DOHH2 (cell line): ENCODE data around the gene UGT1A5.

Source experiments
- H3F3A ChIP-seq: fragments of 200-600 bp; sonication (generic), shearing (Covaris generic); 2 replicates; pipeline ENCODE4 v1.6.0; 2016; ENCODE audit warnings: antibody characterized with exemption, mild to moderate bottlenecking; ENCODE audit not compliant: control insufficient read depth, insufficient read depth
- H3K27ac ChIP-seq: fragments of 200-600 bp; sonication (generic); 2 replicates; pipeline ENCODE4 v1.5.1; 2014; ENCODE audit warnings: low read depth, mild to moderate bottlenecking, low read length, moderate library complexity
- H3K27me3 ChIP-seq: fragments of 200-600 bp; sonication (generic); 2 replicates; pipeline ENCODE4 v1.6.1; 2014; ENCODE audit warnings: mild to moderate bottlenecking, low read length, mixed read lengths; ENCODE audit not compliant: control insufficient read depth
- H3K36me3 ChIP-seq: fragments of 200-600 bp; sonication (generic); 2 replicates; pipeline ENCODE4 v1.6.1; 2014; ENCODE audit warnings: mild to moderate bottlenecking, low read length, moderate library complexity, mixed read lengths; ENCODE audit not compliant: control insufficient read depth
- H3K4me1 ChIP-seq: fragments of 200-600 bp; sonication (generic); 2 replicates; pipeline ENCODE4 v1.6.1; 2014; ENCODE audit warnings: mild to moderate bottlenecking, low read length, mixed read lengths; ENCODE audit not compliant: control insufficient read depth
- H3K4me2 ChIP-seq: fragments of 200-600 bp; sonication (generic); 2 replicates; pipeline ENCODE4 v1.6.0; 2014; ENCODE audit warnings: mild to moderate bottlenecking, low read length, moderate library complexity
- H3K4me3 ChIP-seq: fragments of 200-600 bp; sonication (generic); 2 replicates; pipeline ENCODE4 v1.5.1; 2014; ENCODE audit warnings: mild to moderate bottlenecking, low read length, mixed read lengths
- H3K79me2 ChIP-seq: fragments of 200-600 bp; sonication (generic); 2 replicates; pipeline ENCODE4 v1.6.1; 2014; ENCODE audit warnings: mild to moderate bottlenecking, low read length, mixed read lengths; ENCODE audit not compliant: control insufficient read depth
- H3K9me2 ChIP-seq: fragments of 200-600 bp; sonication (generic); replicated peaks from 2 replicates; pipeline ENCODE4 v1.6.1; 2014; ENCODE audit warnings: mild to moderate bottlenecking, low read length, mixed read lengths; ENCODE audit not compliant: control insufficient read depth
- H3K9me3 ChIP-seq: fragments of 200-600 bp; sonication (generic); 2 replicates; pipeline ENCODE4 v1.6.1; 2014; ENCODE audit warnings: antibody characterized with exemption, low read length, mixed read lengths; ENCODE audit not compliant: control insufficient read depth, insufficient read depth
- H4K20me1 ChIP-seq: fragments of 200-600 bp; sonication (generic); 2 replicates; pipeline ENCODE4 v1.6.0; 2014; ENCODE audit warnings: low read depth, mild to moderate bottlenecking, antibody characterized with exemption, low read length, moderate library complexity; ENCODE audit not compliant: control insufficient read depth, insufficient read depth
- EZH2phosphoT487 ChIP-seq: fragments of 200-600 bp; sonication (generic); IDR thresholded peaks from 2 replicates; pipeline ENCODE4 v1.6.1; 2017; ENCODE audit warnings: borderline replicate concordance, mild to moderate bottlenecking, antibody characterized with exemption, low read length, moderate library complexity, mixed read lengths
- TF ChIP-seq, protein P1 (sequence below): fragments of 200-600 bp; sonication (generic); IDR thresholded peaks from one replicate; pipeline ENCODE4 v1.5.1; 2014; ENCODE audit warnings: antibody characterized with exemption, mild to moderate bottlenecking, low read depth, low read length; ENCODE audit not compliant: poor library complexity, severe bottlenecking

UGT1A5 gene

DNA sequence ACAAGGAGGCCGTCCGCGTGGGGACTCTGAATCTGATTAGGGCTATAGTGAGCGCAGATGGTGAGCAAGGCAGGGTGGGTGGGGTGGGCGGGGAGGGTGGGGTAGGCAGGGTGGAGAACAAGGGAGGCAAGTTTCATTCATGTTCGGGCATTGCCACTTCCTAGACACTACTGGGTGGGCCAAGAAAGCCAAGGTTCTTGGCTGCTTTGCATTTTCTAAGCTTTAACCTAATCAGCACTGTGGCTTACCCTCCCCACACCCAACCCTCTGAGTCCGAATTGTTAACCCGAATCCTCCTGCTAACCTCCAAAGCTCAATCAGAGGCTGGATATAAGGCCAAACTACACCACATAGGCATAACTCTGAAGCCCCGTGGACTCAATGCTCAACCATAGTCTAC is 83.5 kb downstream of the UGT1A5 start:
- TF ChIP-seq, protein P1, sequence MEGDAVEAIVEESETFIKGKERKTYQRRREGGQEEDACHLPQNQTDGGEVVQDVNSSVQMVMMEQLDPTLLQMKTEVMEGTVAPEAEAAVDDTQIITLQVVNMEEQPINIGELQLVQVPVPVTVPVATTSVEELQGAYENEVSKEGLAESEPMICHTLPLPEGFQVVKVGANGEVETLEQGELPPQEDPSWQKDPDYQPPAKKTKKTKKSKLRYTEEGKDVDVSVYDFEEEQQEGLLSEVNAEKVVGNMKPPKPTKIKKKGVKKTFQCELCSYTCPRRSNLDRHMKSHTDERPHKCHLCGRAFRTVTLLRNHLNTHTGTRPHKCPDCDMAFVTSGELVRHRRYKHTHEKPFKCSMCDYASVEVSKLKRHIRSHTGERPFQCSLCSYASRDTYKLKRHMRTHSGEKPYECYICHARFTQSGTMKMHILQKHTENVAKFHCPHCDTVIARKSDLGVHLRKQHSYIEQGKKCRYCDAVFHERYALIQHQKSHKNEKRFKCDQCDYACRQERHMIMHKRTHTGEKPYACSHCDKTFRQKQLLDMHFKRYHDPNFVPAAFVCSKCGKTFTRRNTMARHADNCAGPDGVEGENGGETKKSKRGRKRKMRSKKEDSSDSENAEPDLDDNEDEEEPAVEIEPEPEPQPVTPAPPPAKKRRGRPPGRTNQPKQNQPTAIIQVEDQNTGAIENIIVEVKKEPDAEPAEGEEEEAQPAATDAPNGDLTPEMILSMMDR = no peak
- no peak for TF ChIP-seq EZH2phosphoT487
- Histone ChIP-seq H3K9me2 (no peaks in the 10 kb centered on the region), H3K79me2 (no peaks in the 10 kb centered on the region), H3K36me3 (no peaks in the 10 kb centered on the region), H3K9me3 (no peaks in the 10 kb centered on the region), H3K4me3 (no peak overlapping the region), H3K4me2 (no peak overlapping the region), H3K27ac (no peak overlapping the region), H3K4me1 (peaks cover 4% of the 10 kb centered on the region), H3K27me3 (no peaks in the 10 kb centered on the region), H4K20me1 (no peaks in the 10 kb centered on the region), H3F3A (no peaks in the 10 kb centered on the region)

DNA sequence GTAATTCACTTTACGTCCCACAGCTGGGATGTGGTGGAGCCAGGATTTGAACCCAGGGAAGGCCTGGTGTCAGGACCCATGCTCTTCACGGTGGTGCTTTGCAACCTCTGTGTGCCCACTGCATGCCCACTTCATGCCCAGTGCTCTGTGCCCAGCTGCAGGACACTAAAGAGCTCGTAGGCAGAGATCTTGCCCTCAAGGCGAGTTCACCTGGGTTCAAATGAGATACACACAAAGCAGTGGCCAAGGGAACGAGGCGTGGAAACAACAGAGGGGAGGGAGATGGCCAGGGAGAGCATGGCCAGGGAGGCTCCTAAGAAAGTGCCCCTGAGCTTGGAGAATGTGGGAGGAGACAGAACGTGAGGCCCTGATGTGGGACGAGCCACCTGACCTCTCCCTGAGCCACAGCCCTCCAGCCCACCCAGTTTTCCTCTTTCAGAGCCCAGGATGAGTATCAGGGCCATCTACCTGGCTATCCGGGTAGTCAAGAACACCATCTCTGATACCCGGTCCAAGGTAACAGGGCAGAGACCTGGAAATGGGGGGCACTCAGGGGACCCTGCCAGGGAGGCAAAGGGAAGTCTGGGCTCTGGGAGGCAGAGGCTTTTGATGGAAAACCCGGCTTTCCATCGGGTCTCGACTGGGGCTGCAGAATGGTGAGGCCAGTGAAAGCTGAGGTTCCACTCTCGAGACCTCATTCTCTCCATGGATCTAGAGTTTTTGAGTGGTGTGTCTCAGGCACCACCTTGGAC is 85.8 kb downstream of the UGT1A5 start:
- no peak overlapping the region for H3K4me2 ChIP-seq
- H3K4me3 ChIP-seq = no peak overlapping the region
- no peak overlapping the region for H3K27ac ChIP-seq
- peaks cover 3% of the 10 kb centered on the region; the same call in 1 of the 2 replicates for H3K27me3 ChIP-seq
- no peaks in the 10 kb centered on the region for H3K9me3 ChIP-seq
- TF ChIP-seq EZH2phosphoT487 = no peak
- TF ChIP-seq, protein P1 = no peak
- peaks cover 9% of the 10 kb centered on the region for H3K4me1 ChIP-seq
- no peaks in the 10 kb centered on the region for H3K79me2 ChIP-seq
- no peaks in the 10 kb centered on the region for H3F3A ChIP-seq
- H3K9me2 ChIP-seq = no peaks in the 10 kb centered on the region
- no peaks in the 10 kb centered on the region for H3K36me3 ChIP-seq
- no peaks in the 10 kb centered on the region for H4K20me1 ChIP-seq

DNA sequence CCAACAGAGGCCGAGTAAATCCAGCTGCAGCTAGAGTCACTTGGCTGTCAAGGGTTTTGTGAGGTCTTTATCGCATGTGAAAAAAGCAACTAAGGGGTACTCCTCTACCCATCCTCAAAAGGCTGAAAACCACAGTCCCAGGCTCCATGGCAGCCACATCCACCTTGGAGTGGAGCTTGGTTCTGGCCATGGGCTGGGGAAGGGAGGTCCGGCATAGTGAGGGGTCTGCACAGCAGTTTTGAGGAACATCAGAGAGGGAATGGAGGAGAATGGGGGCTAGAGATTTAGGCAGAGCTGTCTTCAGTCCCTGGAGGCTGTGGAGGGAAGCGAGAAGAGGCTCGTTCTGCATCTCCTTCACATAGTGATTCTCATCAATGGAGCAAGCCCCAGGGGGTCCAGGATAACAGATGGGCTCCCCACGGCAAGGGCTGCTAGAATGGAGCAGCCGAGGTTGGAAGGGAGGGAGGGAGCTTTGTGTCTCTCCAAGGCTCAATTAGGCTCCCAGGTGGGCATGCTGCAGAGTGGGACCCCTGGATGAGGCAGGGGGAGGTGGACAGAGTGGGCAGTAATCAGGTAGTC is 86.5 kb downstream of the UGT1A5 start:
- H3F3A ChIP-seq = no peaks in the 10 kb centered on the region
- no peak overlapping the region for H3K4me3 ChIP-seq
- no peaks in the 10 kb centered on the region for H3K79me2 ChIP-seq
- H3K36me3 ChIP-seq = no peaks in the 10 kb centered on the region
- no peak overlapping the region for H3K27ac ChIP-seq
- H3K9me2 ChIP-seq = no peaks in the 10 kb centered on the region
- H3K4me2 ChIP-seq = no peak overlapping the region
- no peak for TF ChIP-seq EZH2phosphoT487
- H4K20me1 ChIP-seq = no peaks in the 10 kb centered on the region
- no peaks in the 10 kb centered on the region for H3K9me3 ChIP-seq
- H3K4me1 ChIP-seq = peaks cover 9% of the 10 kb centered on the region
- H3K27me3 ChIP-seq = peaks cover 3% of the 10 kb centered on the region; the same call in 1 of the 2 replicates

DNA sequence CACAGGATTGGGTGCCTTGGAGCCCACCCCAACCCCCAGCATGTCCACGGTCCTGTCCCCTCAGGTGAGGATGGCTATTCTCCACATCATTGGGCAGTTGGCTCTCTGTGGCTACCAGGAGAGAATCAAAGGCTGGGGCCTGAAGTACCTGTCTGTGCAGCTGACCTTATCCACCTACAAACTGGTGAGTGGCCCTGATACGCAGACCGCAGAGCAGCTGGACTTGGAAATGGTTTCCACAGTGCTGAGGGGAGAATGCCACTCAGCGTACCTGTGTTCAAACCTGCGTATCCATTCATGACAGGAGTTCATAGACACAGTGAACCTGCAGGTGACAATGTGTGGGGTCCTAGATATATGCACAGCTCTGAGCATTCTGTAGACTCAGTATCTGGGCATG is 87.0 kb downstream of the UGT1A5 start:
- TF ChIP-seq, protein P1 = no peak
- TF ChIP-seq EZH2phosphoT487 = no peak
- H4K20me1 ChIP-seq = no peaks in the 10 kb centered on the region
- no peaks in the 10 kb centered on the region for H3F3A ChIP-seq
- no peak overlapping the region for H3K27ac ChIP-seq
- H3K4me2 ChIP-seq = no peak overlapping the region
- H3K36me3 ChIP-seq = no peaks in the 10 kb centered on the region
- H3K79me2 ChIP-seq = no peaks in the 10 kb centered on the region
- H3K27me3 ChIP-seq = peaks cover 3% of the 10 kb centered on the region; the same call in 1 of the 2 replicates
- H3K9me3 ChIP-seq = no peaks in the 10 kb centered on the region
- H3K4me1 ChIP-seq = peaks cover 9% of the 10 kb centered on the region
- H3K9me2 ChIP-seq = no peaks in the 10 kb centered on the region
- H3K4me3 ChIP-seq = no peak overlapping the region
